ENCODE results near the gene GET4.
A peak's percentile ranks its signal among the peaks of the same experiment; 100 is the strongest.
"Not testable (repeated sequence)": the region's sequence is repeated elsewhere in the genome, so short reads cannot be mapped to it uniquely, and the experiment has no call there.

GET4 gene

DNA sequence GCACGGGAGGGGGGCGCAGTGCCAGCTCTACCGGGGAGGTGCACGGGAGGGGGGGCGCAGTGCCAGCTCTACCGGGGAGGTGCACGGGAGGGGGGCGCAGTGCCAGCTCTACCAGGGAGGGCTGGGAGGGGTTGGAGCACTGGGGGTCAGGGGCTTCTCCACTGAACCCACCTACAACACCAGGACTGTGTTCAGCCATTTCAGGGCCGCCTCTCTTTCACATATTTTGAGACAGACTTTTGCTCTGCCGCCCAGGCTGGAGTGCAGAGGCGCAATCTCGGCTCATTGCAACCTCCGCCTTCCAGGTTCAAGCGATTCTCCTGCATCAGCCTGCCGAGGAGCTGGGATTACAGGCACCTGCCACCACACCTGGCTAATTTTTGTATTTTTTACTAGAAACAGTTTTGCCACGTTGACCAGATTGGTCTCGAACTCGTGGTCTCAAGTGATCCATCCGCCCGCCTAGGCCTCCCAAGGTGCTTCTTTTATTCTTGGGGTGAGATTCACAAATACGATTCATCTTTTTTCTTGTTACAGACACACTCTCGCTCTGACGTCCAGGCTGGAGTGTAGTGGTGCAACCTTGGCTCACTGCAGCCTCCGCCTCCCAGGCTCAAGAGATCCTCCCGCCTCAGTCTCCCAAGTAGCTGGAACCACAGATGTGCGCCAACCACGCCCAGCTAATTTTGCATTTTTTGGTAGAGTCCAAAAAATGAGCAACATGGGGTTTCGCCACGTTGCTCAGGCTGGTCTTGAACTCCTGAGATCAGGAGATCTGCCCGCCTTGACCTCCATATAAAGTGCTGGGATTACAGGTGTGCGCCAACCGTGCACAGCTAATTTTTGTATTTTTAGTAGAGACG, 41.1 kb downstream of the GET4 start:
- DNase-seq, result no peak

DNA sequence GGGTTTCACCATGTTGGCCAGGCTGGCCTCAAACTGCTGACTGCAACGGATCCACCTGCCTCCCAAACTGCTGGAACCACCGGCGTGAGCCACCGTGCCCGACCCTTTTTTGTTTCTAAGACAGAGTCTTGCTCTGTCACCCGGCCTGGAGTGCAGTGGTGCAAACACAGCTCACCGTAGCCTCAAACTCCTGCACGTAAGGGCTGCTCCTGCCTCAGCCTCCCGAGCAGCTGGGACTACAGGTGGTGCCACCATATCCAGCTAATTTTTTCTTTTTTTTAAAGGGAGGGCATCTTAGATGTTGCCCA, 41.7 kb downstream of the GET4 start:
- DNase-seq, result no peak

DNA sequence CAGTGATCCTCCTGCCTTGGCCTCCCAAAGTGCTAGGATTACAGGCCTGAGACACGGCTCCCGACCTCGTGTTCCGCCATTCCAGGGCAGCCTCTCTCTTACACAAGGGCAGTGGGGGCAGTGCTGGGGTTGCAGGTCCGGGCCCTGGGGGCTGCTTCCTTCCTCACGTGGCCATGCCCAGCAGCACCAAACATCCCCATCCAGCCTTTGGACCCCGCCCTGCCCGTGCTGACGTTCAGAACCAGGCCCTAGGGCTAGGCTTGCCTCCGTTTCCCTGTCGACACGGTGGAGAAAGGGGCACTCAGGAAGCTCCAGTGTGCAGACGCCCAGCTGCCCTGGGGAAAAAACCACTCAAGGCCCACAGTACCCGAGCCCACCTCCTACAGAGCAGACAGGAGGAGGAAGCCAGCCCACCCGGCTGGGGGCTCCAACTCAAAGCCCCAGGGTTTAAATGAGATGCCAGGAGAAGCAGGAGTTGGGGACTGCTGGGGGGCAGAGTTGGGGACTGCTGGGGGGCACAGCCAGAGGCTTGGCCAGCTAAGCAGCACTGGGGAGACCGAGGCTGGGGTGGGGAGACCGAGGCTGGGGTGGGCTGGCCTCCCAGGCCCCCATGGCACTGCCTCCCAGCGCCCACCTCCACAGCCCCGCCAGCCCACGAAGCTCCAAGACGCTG, 42.2 kb downstream of the GET4 start:
- no peak for DNase-seq

DNA sequence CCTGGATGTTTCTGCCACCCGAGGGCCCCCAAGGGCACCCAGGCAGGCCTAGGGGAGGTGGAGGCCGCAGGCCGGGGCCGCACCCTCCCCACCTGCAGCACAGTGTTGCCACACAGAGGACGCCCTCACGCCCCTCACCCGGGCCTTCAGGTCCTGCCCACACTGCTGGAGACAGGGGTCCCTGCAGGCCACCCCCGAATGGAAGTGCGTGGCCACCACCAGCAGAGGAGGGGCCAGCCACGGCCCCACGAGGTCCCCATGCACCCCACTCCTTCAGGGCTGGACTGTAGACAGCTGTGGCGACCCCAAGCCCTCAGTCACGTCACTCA, 42.7 kb downstream of the GET4 start:
- DNase-seq, result no peak

DNA sequence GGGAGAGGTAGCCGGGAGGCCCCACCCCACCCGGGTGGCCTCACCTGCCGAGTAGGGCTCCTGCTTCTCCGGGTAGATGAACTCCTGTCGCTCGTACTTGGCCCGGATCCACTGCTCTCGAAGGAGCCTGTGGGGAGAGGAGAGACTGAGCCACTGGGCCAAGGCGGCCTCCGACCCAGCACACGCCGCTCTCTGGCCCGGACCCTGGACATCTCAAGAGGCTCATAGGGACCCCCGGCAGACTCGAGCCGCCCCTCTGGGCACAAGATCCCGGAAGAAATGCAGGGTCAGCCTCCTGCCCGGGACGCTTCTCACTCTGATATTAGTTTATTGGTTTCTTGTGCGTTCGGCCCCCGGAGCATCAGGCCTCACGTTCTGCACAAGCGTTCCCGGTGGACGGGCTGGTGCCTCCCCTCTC, 43.6 kb downstream of the GET4 start:
- no peak for DNase-seq

DNA sequence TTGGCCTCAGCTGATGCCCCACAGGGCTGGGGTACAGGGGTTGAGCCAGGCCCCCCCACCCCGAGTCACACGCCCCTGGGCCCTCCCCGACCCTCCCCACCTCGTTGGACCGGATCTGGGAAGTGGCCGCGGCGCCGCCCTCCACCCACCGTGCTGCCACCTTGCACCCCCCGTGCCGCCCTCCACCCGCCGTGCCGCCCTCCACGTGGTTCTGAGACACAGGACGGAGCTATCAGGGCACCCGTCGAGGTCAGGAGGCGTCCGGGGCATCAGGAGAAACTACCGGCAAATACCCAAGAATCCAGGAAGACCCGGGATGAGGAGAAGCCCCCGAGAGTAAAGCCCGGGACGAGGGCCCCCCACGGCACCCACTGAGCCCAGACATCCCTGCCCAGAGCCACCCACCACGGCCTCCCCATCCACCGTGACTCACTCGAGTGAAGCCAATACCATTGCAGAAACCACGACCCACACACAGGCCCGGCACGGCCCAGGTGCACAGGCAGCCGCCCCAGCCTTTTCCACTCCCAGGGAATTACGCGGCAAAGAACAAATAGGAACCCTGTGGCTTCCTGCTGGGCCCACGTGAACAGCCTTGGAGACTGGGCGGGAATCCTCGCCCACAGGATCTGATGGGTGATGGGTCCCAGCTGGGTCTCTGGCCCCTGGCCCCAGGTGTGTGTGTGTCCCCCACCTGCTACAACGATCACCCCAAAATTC, 44.2 kb downstream of the GET4 start:
- DNase-seq, result no peak

DNA sequence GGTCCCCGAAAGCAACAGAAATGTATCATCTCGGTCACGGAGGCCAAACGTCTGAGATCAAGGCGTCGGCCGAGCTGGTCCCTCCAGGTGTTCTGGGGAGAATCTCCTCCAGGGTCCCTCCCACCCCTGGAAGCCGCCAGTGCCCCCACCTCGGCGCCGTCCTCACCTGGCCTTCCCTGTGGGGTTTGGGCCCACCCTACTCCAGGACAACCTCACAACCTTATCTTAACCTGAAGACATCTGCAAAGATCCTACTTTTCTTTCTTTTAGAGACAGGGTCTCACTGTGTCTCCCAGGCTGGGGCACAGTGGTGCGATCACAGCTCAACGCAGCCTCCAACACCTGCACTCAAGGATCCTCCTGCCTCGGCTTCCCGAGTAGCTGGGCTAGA, 44.7 kb downstream of the GET4 start:
- no peak for DNase-seq

DNA sequence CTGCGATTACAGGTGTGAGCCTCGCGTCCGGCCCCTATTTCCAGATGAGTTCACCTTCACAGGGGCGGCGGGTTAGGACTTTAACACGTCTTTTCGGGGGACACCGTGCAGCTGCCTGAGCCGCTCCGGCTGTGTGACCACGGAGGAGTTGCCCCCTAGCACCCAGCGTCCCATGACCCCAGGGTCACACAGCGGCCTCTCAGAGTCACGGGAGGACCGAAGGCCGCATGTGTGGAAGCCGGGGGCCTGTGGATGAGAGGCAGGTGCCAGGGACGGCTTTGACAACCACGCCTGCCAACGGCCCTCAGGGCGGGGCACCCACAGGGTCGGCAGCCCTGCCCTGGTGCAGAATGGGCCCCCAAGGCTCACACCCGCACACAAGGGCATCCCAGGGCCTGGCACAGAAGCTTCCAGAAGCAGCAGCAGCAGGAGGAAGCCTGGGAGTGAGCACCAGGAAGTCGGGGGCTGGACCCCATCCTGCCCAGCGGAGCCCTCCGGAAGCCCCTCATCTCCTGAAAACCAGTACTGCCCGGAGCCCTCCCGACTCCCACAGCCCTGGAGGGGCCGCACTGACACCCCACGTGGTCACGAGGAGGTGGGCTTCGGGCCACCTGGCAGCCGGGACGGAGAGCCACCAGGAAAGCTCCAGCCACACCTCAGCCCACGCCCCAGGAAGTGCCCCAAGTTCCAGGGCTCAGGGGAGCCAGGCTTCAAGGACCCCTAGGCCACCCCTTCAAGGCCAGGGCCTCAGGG, 45.4 kb downstream of the GET4 start:
- no peak for DNase-seq

DNA sequence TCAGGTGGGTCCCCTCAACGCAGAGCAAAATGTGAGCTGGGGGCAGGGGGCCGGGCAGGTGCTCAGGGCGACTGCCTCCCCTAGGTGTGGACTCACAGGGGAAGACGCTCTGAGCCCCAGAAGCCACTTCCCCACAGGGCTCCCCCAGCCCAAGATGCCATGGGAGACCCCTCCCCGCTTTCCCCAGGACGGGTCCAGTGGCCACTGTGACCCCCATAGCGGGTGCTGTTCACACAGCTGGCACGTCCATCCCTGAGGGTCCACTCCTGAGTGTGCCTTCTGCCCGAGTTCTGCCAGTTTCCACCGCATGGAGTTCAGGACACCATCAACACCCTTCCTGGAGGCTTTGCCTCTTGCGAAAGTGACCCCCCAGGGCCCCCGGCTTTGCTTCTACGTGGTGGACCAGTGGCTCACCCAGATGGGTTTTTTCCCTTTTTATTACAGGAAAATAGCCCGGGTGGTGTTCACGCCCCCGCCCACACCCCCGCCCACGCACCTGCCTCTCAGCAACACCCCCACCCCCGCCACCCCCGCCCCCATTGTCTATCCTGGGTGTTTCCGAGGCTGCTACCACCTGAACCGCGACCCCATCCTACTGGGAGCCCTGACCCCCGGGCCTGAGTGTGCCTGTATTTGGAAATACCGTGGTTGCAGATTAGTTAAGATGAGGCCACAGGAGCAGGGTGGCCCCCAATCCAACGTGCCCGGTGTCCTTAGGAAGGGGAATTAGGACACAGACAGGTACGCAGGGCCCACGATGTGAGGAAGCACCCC, 46.2 kb downstream of the GET4 start:
- DNase-seq, result no peak

DNA sequence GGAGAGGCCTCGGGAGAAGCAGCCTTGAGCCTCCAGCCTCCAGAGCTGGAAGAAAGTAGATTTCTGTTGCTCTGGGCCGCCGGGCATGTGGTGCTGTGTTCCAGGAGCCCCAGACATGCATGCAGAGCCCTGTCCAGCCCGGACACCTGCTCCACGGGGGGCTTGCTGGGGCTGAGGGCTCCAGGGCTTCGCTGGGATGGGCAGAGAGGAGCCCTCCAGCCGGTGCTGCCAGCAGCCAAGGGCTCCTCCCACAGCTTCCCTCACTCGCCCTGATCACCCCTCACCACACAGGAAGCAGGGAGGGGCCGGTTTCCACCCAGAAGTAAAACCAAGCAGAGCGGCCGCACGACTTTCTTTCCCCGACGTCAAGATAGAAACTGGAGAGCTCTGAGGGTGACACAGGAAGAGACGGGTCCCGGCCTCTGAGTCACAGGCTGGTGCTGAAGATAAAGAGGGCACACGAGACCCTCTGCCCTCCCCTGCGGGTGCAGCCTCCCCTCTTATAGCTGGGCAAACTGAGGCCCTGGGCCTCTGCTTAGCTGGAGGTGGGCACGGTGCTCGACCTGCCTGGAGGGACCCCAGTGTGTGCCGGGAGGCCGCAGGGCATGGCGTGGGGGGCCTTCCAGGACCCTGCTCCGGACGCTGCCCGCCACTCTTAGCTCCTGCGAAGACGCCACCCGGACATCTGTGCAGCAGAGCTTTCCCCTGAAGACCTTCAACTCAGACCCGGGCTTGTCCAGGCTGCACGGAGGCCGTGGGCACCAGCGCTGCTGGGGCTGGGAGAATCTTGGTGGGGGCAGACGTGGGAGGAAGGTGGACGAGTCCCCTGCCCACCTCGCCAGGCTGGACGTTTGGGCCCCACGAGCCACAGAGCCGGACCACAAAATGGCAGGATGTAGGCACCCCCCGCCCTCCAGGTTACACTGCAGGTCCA, 47.0 kb downstream of the GET4 start:
- peak; percentile 90 for DNase-seq

DNA sequence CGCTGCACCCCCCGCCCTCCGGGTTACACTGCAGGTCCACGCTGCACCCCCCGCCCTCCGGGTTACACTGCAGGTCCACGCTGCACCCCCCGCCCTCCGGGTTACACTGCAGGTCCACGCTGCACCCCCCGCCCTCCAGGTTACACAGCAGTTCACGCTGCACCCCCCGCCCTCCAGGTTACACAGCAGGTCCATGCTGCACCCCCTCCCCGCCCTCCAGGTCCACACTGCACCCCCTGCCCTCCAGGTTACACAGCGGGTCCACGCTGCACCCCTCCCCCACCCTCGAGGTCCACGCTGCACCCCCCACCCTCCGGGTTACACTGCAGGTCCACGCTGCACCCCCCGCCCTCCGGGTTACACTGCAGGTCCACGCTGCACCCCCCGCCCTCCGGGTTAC, 47.7 kb downstream of the GET4 start:
- DNase-seq, result not testable (repeated sequence)

DNA sequence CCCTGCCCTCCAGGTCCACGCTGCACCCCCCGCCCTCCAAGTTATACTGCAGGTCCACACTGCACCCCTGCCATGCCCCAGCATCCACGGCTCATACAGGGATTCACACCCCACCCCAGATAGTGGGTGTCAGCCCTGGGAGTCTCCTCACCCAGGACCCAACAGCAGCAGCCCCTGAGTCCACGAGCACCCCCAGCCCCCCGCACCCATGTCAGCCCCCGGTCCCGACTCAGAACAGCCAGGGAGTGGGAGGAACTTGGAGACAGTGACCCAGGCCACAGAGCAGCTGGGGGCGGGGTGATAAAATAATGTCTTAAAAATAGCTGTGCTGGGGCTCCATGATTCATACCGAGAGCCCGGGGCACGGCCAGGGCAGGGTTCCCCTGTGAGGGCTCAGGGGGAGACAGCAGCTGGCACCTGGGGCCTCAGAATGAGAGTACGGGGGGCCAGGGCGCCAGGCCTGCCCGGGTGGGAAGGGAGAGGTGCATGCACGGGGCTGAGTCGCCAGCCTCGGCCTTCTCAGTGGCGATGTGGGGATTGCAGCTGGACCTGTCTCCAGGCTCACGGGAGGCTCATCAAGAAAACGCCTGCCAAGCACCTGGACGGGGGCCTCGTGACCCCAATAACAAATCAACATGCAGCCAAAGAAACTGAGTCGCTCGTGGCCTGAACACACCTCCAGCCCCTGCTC, 48.3 kb downstream of the GET4 start:
- peak; percentile 57 for DNase-seq

DNA sequence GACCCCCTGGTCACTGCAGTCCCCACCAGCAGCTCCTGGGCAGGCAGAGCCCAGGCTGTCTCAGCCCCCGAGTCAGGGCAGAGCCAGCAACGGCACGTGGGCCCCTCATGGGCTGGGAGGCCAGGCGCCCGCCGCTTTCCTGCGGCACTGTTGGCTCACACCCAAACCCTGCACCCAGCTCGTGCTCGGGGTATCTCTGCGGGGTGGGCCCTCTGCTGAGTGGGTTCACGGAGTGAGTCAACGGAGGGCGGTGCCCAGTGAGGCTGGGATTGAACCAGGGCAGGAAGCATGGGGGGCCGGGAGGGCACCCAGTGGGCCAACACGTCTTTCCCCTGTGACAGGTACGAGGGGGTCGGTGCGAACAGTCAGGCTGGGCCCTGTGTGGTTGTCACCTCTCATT, 49.2 kb downstream of the GET4 start:
- no peak for DNase-seq

DNA sequence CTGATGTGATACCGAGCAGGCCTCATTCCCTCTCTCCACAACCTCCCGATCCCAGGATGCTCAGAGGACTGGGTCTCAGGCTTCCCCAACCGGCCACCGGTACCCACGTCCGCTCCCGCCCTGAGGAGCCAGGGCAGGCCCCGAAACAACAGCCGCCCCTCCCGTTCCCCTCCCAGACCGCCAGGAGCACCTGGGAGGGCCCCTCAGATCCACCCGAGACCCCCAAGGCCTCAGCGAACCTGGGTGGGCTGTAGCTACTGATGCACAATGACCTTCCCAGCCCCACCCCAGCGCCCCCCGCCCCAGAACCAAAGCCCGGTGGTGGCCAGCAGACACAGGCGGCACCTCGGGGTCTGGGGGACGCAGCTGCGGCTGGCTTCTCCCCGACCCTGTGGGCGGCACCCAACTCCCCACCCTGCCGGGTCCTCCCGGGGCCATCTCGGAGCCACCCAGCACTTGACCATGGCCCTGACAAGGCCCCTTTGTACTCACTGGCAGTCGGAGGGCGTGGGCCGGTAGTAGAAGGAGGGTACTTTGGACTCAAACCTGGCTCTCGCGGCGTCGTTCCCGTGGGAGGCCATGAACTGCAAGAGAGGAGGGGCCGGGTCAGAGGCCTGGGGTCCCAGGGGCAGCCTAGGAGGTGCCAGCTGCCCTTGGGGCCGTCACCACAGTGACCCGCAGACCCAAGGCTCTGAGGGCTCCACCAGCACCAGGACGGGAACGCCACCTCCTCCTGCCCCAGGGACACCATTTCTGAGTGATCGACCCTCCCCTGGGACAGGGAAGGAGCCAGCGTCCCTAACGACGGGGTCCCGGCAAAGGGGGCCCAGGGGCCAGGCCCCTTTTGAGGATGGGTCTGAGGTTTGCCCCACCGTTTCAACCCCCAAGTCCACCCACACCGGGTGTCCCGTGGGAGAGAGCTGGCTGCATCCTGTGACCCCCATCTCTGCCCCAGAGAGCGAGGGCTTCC, 50.0 kb downstream of the GET4 start:
- DNase-seq, result no peak

DNA sequence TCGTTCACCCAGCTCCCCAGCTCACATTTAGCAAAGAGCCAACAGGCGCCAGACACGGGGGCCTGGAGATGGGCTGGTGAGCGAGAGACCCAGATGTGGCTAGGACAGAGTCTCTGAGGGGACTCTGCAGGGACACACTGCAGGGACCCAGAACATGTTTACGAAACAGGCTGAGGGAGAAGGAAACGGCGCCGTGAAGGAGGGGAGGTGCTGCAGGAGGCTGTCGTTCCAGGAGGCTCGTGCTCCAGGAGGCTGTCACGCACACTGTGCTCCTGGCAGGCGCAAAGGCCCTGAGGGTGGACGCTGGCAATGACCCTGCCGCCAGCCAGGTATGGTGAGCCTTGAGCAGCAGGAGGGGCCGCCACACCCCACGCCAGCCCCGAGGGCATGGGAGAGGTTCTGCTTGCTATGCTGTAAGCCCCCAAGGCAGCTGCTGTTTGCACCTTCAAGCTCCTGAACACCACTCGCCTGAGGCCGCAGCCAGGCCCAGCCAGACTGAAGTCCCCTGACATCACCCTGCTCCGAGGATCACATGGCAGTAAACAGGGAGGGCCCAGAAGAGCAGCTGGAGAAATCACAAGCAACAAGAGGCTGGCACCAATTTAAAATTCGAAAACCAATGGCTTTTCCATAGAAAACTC, 50.8 kb downstream of the GET4 start:
- DNase-seq, result no peak

DNA sequence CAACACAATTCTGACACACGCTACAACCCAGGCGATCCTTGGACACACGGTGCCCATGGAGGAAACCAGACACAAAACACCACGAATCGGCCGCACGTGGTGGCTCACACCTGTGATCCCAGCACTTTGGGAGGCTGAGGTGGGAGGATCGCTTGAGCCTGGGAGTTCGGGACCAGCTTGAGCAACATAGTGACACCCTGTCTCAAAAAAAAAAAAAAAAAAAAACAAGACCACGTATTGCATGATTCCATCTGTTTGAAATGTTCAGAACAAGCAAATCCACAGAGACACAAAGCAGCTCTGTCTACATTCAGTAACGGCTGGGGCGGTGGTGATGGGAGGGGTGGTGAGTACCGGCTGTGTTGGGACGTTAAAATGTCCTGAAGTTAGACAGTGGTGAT, 53.0 kb downstream of the GET4 start:
- no peak for DNase-seq

DNA sequence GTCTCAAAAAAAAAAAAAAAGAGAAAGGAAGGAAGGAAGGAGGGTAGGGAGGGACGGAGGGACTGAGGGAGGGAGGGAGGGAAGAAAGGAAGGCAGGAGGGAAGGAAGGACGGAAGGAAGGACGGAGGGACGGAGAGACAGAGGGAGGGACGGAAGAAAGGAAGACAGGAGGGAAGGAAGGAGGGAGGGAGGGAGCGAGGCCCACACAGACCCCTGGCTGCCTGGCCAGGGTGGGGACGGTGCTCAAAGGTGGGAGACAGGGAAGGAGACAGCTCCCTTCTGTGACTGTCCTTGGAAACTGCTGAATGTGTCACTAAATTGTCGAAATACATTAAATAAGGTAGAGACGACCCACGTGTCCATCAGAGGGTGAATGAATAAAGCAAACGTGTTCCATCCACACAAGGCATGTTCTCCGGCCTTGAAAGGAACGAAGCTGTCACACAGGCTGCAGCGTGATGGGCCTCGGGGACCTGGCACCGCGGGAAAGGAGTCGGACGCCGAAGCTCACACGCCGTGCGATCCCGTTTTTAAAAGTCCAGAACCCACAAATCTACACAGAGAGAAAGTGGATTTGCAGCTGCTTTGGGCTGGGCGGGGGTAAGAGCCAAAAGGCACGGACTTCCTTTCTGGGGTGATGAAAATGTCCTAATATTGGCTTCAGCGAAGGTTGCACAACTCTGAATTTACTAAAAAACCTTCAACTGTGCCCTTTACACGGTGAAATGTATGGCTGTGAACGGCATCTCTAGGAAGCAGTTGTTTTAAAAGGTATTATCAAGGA, 54.8 kb downstream of the GET4 start:
- no peak for DNase-seq
